ENCODE data around the gene EMILIN3.
"Not testable (repeated sequence)": the region's sequence is repeated elsewhere in the genome, so short reads cannot be mapped to it uniquely, and the experiment has no call there.

The EMILIN3 gene

GRCh38 chr20:41318271-41318649, 48.4 kb downstream of the EMILIN3 start:
- no peak for DNase-seq (ENCODE audit: low read depth, low spot score)

GRCh38 chr20:41317546-41318270, 48.9 kb downstream of the EMILIN3 start, which contains the start of gene ZHX3:
Gene ZHX3 (minus strand): TSS chr20:41317731. CDS start chr20:41204916, 112,815 bp downstream.
- peak; percentile 90 for DNase-seq (ENCODE audit: low read depth, low spot score)

- no peak for DNase-seq (ENCODE audit: low read depth, low spot score)
These were observed 49.7 kb downstream of the EMILIN3 start for GRCh38 chr20:41316602-41317545.

GRCh38 chr20:41316051-41316450, 50.6 kb downstream of the EMILIN3 start:
- DNase-seq (ENCODE audit: low read depth, low spot score): no peak

GRCh38 chr20:41314386-41314785, 52.2 kb downstream of the EMILIN3 start:
- DNase-seq (ENCODE audit: low read depth, low spot score): no peak

- DNase-seq (ENCODE audit: low read depth, low spot score): not testable (repeated sequence)
These were observed 54.6 kb downstream of the EMILIN3 start for GRCh38 chr20:41312009-41312408.
